ENCODE data around the gene CLCN6. TPM values are rescaled to one million over a fixed set of nuclear protein-coding genes. Genes with fewer than 3 reads are reported as not detected.
A peak's percentile ranks its signal among the peaks of the same experiment; 100 is the strongest.

The CLCN6 gene
- polyA plus RNA-seq, 2 of the 4 experiments (the other 2 are of a cell fraction): 5.7 to 9.0 TPM

DNA sequence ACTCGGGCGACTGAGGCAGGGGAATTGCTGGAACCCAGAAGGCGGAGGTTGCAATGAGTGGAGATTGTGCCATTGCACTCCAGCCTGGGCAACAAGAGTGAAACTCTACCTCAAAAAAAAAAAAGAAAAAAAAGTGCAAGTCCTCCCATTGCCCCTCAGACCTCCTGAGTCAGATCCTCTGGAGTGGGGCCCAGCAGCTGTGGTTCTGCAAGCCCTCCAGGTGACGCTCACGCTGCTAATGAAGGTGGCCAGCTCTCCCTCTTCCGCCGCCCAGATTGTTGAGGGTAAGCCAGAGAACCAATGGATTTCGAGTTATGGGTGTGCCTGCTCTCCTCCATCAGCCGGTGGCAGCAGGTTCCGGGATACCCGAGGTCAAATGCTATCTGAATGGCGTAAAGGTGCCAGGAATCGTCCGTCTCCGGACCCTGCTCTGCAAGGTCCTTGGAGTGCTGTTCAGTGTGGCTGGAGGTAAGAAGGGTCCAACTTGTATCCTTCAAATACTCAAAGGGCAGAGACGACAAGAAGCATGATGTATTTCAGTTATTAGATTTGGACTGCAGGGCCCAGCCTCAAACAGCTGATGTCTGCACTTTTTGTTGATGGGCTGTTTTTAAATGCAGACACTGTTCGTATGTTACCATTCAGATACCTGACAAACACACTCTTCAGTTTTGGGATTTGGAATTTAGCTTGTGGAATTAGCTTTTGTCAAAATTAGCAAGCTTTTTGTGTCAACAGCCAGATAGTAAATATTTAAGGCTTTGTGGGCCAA is 17.6 kb downstream of the CLCN6 start:
- H3K27ac ChIP-seq: no peak overlapping the region
- no peak overlapping the region for H3K4me2 ChIP-seq
- TF ChIP-seq MAFK (IDR thresholded peaks at IDR 0.05; ENCODE audit: partially characterized antibody) (peak; percentile 65), JUNB (IDR thresholded peaks at IDR 0.05) (no peak)
- no peaks in the 10 kb centered on the region for H3K4me1 ChIP-seq
- FAIRE-seq (no peak), DNase-seq (ENCODE audit: low read depth in 1 of 2, low spot score in 1 of 2) (no peak), ATAC-seq (no peak)
- 89% methylated on average over 17 of the region's 17 CpGs for WGBS (ENCODE audit: missing lambda C conversion rate)
- ChIA-PET POLR2A (interaction anchor here (0.8 kb wide), 1 partner anchor 17 kb away, joined by 3 read pairs; the partner anchor contains the start of genes CLCN6 and MTHFR), CTCF (interaction anchor here (0.5 to 2.5 kb wide), 3 partner anchors 14 to 31 kb away, joined by 3 to 13 read pairs (median 3); no protein-coding TSS in a partner anchor)
- H3K9me3 ChIP-seq: no peaks in the 10 kb centered on the region
- no peak overlapping the region for H3K4me3 ChIP-seq

DNA sequence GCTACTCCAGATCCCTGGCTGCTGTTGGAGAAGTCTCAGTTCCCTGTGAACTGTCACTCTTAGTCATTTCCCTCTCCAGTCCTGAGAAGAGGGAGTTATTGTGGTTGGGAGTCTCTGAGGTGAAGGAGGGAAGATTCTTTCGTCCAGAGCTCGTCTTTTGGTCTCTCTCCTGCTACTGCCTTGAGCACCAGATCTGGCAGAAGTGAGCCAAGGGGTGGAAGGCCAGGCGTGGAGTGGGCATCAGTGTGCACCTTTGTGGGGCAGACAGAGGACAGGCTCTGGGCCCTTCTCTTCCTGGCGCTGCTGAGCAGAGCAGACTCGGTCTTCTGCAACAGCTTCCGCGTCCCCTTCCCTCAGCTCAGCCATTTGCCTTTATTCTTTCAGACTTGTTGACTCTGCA is 19.1 kb downstream of the CLCN6 start:
- no peak overlapping the region for H3K4me3 ChIP-seq
- no peak overlapping the region for H3K27ac ChIP-seq
- DNase-seq (ENCODE audit: low read depth in 1 of 2, low spot score in 1 of 2) (no peak), FAIRE-seq (no peak), ATAC-seq (no peak)
- 93% methylated on average over 7 of the region's 7 CpGs for whole genome bisulfite sequencing (ENCODE audit: missing lambda C conversion rate)
- TF ChIP-seq HOXA7 (CRISPR knock-in tag; IDR thresholded peaks at IDR 0.05): no peak
- no peak for TF ChIP-seq ZNF302 (CRISPR knock-in tag; IDR thresholded peaks at IDR 0.05)
- no peak for TF ChIP-seq NR3C1 (IDR thresholded peaks at IDR 0.05)
- no peak for TF ChIP-seq CBX8 (IDR thresholded peaks at IDR 0.05)
- no peak for TF ChIP-seq JUN (IDR thresholded peaks at IDR 0.05)
- no peak for TF ChIP-seq TFCP2L1 (CRISPR knock-in tag; IDR thresholded peaks at IDR 0.05)
- TF ChIP-seq, protein P1, sequence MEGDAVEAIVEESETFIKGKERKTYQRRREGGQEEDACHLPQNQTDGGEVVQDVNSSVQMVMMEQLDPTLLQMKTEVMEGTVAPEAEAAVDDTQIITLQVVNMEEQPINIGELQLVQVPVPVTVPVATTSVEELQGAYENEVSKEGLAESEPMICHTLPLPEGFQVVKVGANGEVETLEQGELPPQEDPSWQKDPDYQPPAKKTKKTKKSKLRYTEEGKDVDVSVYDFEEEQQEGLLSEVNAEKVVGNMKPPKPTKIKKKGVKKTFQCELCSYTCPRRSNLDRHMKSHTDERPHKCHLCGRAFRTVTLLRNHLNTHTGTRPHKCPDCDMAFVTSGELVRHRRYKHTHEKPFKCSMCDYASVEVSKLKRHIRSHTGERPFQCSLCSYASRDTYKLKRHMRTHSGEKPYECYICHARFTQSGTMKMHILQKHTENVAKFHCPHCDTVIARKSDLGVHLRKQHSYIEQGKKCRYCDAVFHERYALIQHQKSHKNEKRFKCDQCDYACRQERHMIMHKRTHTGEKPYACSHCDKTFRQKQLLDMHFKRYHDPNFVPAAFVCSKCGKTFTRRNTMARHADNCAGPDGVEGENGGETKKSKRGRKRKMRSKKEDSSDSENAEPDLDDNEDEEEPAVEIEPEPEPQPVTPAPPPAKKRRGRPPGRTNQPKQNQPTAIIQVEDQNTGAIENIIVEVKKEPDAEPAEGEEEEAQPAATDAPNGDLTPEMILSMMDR (IDR thresholded peaks at IDR 0.05): no peak
- no peak for TF ChIP-seq CBX2 (IDR thresholded peaks at IDR 0.05; ENCODE audit: borderline replicate concordance, low read depth)
- TF ChIP-seq NPAS2 (CRISPR knock-in tag; IDR thresholded peaks at IDR 0.05; ENCODE audit: borderline replicate concordance): no peak
- TF ChIP-seq POLR2A (IDR thresholded peaks at IDR 0.05; ENCODE audit: low read length): no peak
- no peak for TF ChIP-seq BHLHE40 (IDR thresholded peaks at IDR 0.05; ENCODE audit: low read depth, low read length)
- TF ChIP-seq RARB (CRISPR knock-in tag; IDR thresholded peaks at IDR 0.05): no peak
- no peak for TF ChIP-seq CEBPB (IDR thresholded peaks at IDR 0.05)
- TF ChIP-seq KDM1A (IDR thresholded peaks at IDR 0.05; ENCODE audit: low read depth): no peak
- POLR2A ChIA-PET: no interaction called here
- no peaks in the 10 kb centered on the region for H3K9me3 ChIP-seq
- no peaks in the 10 kb centered on the region for H3K4me1 ChIP-seq
- CTCF ChIA-PET: interaction anchor here (2.5 kb wide), 1 partner anchor 13 kb away, joined by 13 read pairs; no protein-coding TSS in a partner anchor
- H3K4me2 ChIP-seq: no peak overlapping the region

DNA sequence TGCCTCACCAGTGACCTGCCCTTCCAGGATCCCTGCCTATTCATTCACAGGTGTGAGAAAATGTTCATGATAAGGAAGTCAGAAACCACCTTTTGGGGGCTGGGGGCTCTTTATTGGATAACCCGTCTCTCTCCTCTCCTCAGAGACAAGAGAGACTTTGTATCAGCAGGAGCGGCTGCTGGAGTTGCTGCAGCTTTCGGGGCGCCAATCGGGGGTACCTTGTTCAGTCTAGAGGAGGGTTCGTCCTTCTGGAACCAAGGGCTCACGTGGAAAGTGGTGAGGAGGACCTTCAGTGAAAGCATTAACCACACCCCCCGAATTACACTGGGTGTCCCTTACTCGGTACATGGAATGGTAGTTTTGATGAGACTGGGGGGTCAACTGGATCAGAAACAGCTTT is 21.0 kb downstream of the CLCN6 start:
- Histone ChIP-seq H3K4me1 (no peaks in the 10 kb centered on the region), H3K4me3 (no peak overlapping the region), H3K27ac (no peak overlapping the region), H3K4me2 (no peak overlapping the region), H3K9me3 (no peaks in the 10 kb centered on the region)
- FAIRE-seq (no peak), ATAC-seq (no peak), DNase-seq (ENCODE audit: low read depth in 1 of 2, low spot score in 1 of 2) (no peak)
- ChIA-PET POLR2A (no interaction called here), CTCF (interaction anchor here (2.6 kb wide), 1 partner anchor 11 kb away, joined by 11 read pairs; no protein-coding TSS in a partner anchor)
- 96% methylated on average over 8 of the region's 9 CpGs for WGBS (ENCODE audit: missing lambda C conversion rate)
- no peak for TF ChIP-seq KDM5A (IDR thresholded peaks at IDR 0.05)
- TF ChIP-seq EP300 (IDR thresholded peaks at IDR 0.05): no peak
- TF ChIP-seq, protein P2, sequence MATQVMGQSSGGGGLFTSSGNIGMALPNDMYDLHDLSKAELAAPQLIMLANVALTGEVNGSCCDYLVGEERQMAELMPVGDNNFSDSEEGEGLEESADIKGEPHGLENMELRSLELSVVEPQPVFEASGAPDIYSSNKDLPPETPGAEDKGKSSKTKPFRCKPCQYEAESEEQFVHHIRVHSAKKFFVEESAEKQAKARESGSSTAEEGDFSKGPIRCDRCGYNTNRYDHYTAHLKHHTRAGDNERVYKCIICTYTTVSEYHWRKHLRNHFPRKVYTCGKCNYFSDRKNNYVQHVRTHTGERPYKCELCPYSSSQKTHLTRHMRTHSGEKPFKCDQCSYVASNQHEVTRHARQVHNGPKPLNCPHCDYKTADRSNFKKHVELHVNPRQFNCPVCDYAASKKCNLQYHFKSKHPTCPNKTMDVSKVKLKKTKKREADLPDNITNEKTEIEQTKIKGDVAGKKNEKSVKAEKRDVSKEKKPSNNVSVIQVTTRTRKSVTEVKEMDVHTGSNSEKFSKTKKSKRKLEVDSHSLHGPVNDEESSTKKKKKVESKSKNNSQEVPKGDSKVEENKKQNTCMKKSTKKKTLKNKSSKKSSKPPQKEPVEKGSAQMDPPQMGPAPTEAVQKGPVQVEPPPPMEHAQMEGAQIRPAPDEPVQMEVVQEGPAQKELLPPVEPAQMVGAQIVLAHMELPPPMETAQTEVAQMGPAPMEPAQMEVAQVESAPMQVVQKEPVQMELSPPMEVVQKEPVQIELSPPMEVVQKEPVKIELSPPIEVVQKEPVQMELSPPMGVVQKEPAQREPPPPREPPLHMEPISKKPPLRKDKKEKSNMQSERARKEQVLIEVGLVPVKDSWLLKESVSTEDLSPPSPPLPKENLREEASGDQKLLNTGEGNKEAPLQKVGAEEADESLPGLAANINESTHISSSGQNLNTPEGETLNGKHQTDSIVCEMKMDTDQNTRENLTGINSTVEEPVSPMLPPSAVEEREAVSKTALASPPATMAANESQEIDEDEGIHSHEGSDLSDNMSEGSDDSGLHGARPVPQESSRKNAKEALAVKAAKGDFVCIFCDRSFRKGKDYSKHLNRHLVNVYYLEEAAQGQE (IDR thresholded peaks at IDR 0.05): no peak
- TF ChIP-seq, protein P3, sequence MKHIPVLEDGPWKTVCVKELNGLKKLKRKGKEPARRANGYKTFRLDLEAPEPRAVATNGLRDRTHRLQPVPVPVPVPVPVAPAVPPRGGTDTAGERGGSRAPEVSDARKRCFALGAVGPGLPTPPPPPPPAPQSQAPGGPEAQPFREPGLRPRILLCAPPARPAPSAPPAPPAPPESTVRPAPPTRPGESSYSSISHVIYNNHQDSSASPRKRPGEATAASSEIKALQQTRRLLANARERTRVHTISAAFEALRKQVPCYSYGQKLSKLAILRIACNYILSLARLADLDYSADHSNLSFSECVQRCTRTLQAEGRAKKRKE (CRISPR knock-in tag; IDR thresholded peaks at IDR 0.05; ENCODE audit: low read depth): no peak
- TF ChIP-seq RNF2 (IDR thresholded peaks at IDR 0.05; ENCODE audit: borderline replicate concordance, low read depth): no peak
- TF ChIP-seq EHF (CRISPR knock-in tag; IDR thresholded peaks at IDR 0.05): no peak
- TF ChIP-seq ZFP36 (IDR thresholded peaks at IDR 0.05; ENCODE audit: borderline replicate concordance, partially characterized antibody): no peak
- TF ChIP-seq FOSB (CRISPR knock-in tag; IDR thresholded peaks at IDR 0.05): no peak
- TF ChIP-seq CHD2 (IDR thresholded peaks at IDR 0.05; ENCODE audit: low read length, partially characterized antibody): no peak

All from A549 (cell line).